ENCODE measurements around the gene EMC9.

The EMC9 gene

DNA sequence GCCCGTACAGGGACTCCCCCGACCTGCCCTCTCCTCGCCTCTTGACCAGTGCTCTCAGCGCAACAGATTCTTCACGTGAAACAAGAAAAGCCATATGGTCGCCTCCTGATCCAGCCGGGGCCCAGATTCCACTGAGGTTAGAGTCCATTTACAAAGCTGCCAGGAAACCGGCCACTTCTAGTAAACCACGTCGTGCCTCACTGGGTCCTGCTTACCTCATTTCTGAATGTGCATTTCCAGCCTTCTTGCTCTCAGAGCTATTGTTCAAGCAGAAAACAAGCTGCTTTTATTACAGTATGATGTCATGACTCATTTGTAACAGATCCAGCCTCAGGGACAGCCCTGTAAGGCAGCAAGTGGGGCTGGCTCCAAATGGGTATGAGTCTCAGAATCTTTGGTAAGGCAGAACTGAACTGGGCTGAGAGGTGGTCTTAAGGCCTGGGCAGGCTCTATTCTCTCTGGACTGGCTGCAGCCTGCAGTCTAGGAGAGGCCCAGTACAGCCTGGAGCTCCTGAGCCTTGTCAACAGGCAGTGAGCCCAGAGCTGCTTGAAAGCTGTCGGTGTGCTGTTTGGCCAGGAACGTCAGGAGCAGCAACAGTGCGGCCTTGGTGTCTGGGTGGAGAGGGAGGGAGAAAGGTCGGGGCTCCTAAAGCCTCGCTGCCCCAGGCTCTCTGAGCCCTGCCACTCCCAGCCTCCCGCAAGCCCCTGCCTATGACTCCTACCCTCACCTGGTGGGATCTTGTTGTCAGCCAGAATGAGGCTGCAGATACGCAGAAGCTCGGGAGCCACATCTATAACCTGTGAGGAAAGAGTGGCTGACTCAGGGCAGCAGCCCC lies 38.8 kb upstream of the EMC9 start:
- H4K20me1 ChIP-seq (ENCODE audit: control insufficient read depth, insufficient read depth, low read depth, low read length) = no peaks in the 10 kb centered on the region
- peaks cover 3% of the 10 kb centered on the region; the same call in 1 of the 2 replicates for H3F3A ChIP-seq (ENCODE audit: control insufficient read depth, insufficient read depth)
- no peak overlapping the region for H3K4me3 ChIP-seq (ENCODE audit: low read length)
- peaks cover 71% of the 10 kb centered on the region for H3K36me3 ChIP-seq (ENCODE audit: control insufficient read depth, low read length)
- no peaks in the 10 kb centered on the region for H3K9me3 ChIP-seq (ENCODE audit: control insufficient read depth, insufficient read depth, low read length)
- H3K9me2 ChIP-seq (replicated peaks; ENCODE audit: control insufficient read depth, low read length) = no peaks in the 10 kb centered on the region
- H3K4me1 ChIP-seq (ENCODE audit: control insufficient read depth, low read length) = no peaks in the 10 kb centered on the region
- TF ChIP-seq CTCF (IDR thresholded peaks at IDR 0.05; ENCODE audit: low read depth, low read length, poor library complexity, severe bottlenecking) (no peak), EZH2phosphoT487 (IDR thresholded peaks at IDR 0.05; ENCODE audit: borderline replicate concordance, low read length) (no peak)
- no peak overlapping the region for H3K27ac ChIP-seq (ENCODE audit: low read depth, low read length)
- no peaks in the 10 kb centered on the region for H3K27me3 ChIP-seq (ENCODE audit: control insufficient read depth, low read length)
- no peaks in the 10 kb centered on the region for H3K79me2 ChIP-seq (ENCODE audit: control insufficient read depth, low read length)
- no peak overlapping the region for H3K4me2 ChIP-seq (ENCODE audit: low read length)

GRCh38 chr14:24179294-24179960 lies 38.0 kb upstream of the EMC9 start:
- Histone ChIP-seq H3K4me2 (ENCODE audit: low read length) (no peak overlapping the region), H3K27ac (ENCODE audit: low read depth, low read length) (no peak overlapping the region)

DNA sequence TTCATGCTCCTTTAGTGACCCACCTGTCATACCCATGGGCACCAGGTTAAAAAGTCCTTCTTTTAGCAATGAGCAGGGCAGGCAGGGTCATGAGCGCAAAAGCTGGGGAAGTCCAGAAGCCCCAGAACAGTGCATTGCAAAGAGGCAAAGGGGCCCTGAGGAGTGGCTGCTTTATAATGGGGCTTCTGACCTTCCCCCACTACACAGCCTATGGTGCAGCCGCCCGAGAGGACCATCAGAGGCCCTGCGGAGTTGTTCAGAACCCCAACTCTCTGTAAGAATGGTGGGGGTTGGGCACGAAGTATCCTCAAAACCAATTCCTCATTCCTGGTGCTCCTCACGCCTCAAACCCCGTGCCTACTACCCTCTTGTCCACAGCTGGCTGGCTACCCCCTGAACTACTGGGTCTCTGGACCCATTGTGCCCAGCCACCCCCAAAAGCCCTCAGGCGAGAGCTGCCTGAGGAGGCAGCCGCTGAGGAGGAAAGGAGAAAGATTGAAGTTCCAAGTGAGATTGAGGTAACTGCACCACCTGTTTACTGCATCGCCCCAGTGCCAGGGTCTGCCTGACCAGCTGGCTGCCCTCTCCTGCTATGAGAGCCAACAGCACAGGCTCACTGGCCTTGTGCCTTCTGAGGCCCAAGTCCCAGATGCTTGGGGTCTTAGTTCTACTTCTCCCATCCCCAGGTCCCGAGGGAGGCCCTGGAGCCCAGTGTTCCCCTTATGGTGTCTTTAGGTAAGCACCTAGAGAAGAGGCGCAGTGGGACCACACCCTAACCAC lies 37.2 kb upstream of the EMC9 start:
- Histone ChIP-seq H3K79me2 (ENCODE audit: control insufficient read depth, low read length) (no peaks in the 10 kb centered on the region), H3F3A (ENCODE audit: control insufficient read depth, insufficient read depth) (peaks cover 5% of the 10 kb centered on the region; the same call in 1 of the 2 replicates), H3K27ac (ENCODE audit: low read depth, low read length) (no peak overlapping the region), H3K27me3 (ENCODE audit: control insufficient read depth, low read length) (no peaks in the 10 kb centered on the region), H3K4me2 (ENCODE audit: low read length) (no peak overlapping the region), H3K4me1 (ENCODE audit: control insufficient read depth, low read length) (no peaks in the 10 kb centered on the region), H3K9me2 (replicated peaks; ENCODE audit: control insufficient read depth, low read length) (no peaks in the 10 kb centered on the region), H4K20me1 (ENCODE audit: control insufficient read depth, insufficient read depth, low read depth, low read length) (no peaks in the 10 kb centered on the region), H3K36me3 (ENCODE audit: control insufficient read depth, low read length) (peaks cover 57% of the 10 kb centered on the region), H3K4me3 (ENCODE audit: low read length) (no peak overlapping the region), H3K9me3 (ENCODE audit: control insufficient read depth, insufficient read depth, low read length) (no peaks in the 10 kb centered on the region)
- TF ChIP-seq CTCF (IDR thresholded peaks at IDR 0.05; ENCODE audit: low read depth, low read length, poor library complexity, severe bottlenecking) (no peak), EZH2phosphoT487 (IDR thresholded peaks at IDR 0.05; ENCODE audit: borderline replicate concordance, low read length) (no peak)

More at GRCh38 chr14:24179294-24179960, 38.0 kb upstream of the EMC9 start:
- peaks cover 5% of the 10 kb centered on the region; the same call in 1 of the 2 replicates for H3F3A ChIP-seq (ENCODE audit: control insufficient read depth, insufficient read depth)
- TF ChIP-seq EZH2phosphoT487 (IDR thresholded peaks at IDR 0.05; ENCODE audit: borderline replicate concordance, low read length) (no peak), CTCF (IDR thresholded peaks at IDR 0.05; ENCODE audit: low read depth, low read length, poor library complexity, severe bottlenecking) (no peak)
- no peaks in the 10 kb centered on the region for H3K27me3 ChIP-seq (ENCODE audit: control insufficient read depth, low read length)
- H3K9me2 ChIP-seq (replicated peaks; ENCODE audit: control insufficient read depth, low read length) = no peaks in the 10 kb centered on the region
- no peaks in the 10 kb centered on the region for H3K4me1 ChIP-seq (ENCODE audit: control insufficient read depth, low read length)
- no peaks in the 10 kb centered on the region for H4K20me1 ChIP-seq (ENCODE audit: control insufficient read depth, insufficient read depth, low read depth, low read length)
- H3K36me3 ChIP-seq (ENCODE audit: control insufficient read depth, low read length) = peaks cover 64% of the 10 kb centered on the region
- no peaks in the 10 kb centered on the region for H3K79me2 ChIP-seq (ENCODE audit: control insufficient read depth, low read length)
- H3K4me3 ChIP-seq (ENCODE audit: low read length) = no peak overlapping the region
- no peaks in the 10 kb centered on the region for H3K9me3 ChIP-seq (ENCODE audit: control insufficient read depth, insufficient read depth, low read length)

All from DOHH2 (cell line).